Activated naive CD8-positive, alpha-beta T cell treated with anti-CD3 and anti-CD28 coated beads for 36 hours (primary cell): ENCODE measurements around the gene MMAB. TPM values are rescaled to one million over a fixed set of nuclear protein-coding genes. Genes with fewer than 3 reads are reported as not detected.

ENCODE experiments used
- DNase-seq: peaks from one replicate; pipeline ENCODE4 v3.0.0; 2021
- H3K27ac Mint-ChIP-seq: one replicate; pipeline ENCODE4 v1.8.0; 2022; ENCODE audit warnings: mild to moderate bottlenecking, moderate library complexity, mixed read lengths
- H3K27me3 Mint-ChIP-seq: one replicate; pipeline ENCODE4 v1.8.0; 2022; ENCODE audit warnings: mild to moderate bottlenecking, mixed read lengths
- H3K36me3 Mint-ChIP-seq: one replicate; pipeline ENCODE4 v1.8.0; 2021; ENCODE audit warnings: mild to moderate bottlenecking, mixed read lengths
- H3K4me1 Mint-ChIP-seq: one replicate; pipeline ENCODE4 v1.8.0; 2021; ENCODE audit warnings: mixed read lengths
- H3K4me3 Mint-ChIP-seq: one replicate; pipeline ENCODE4 v1.8.0; 2022; ENCODE audit warnings: mild to moderate bottlenecking, moderate library complexity, mixed read lengths
- H3K9me3 Mint-ChIP-seq: one replicate; pipeline ENCODE4 v1.8.0; 2022; ENCODE audit warnings: mixed read lengths
- total RNA-seq, 2 experiments: library from RNA; stranded (reverse); gene quantifications; one replicate each; pipeline ENCODE4 v1.2.3, GENCODE V29; 2021

The MMAB gene
- total RNA-seq, 2 experiments from 2014 or later: 58.3 to 62.8 TPM

DNA sequence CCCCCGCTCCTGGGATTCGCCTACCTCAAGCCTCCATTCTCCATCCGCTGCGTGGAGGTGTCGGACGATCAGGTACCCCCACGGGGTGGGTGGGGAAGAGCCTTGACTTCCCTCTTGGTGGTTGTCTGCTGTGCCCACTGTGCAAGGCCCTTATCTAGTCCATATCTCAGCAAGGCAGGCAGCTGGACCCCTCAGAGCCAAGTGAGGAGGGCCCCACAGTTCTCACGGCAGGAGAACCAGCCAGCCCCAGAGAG is 39.9 kb downstream of the MMAB start:
- no peaks in the 10 kb centered on the region for H3K27me3 Mint-ChIP-seq
- no peaks in the 10 kb centered on the region for H3K36me3 Mint-ChIP-seq
- no peak overlapping the region for H3K4me3 Mint-ChIP-seq
- H3K4me1 Mint-ChIP-seq: no peaks in the 10 kb centered on the region
- H3K9me3 Mint-ChIP-seq: no peaks in the 10 kb centered on the region
- DNase-seq: no peak
- no peak overlapping the region for H3K27ac Mint-ChIP-seq

DNA sequence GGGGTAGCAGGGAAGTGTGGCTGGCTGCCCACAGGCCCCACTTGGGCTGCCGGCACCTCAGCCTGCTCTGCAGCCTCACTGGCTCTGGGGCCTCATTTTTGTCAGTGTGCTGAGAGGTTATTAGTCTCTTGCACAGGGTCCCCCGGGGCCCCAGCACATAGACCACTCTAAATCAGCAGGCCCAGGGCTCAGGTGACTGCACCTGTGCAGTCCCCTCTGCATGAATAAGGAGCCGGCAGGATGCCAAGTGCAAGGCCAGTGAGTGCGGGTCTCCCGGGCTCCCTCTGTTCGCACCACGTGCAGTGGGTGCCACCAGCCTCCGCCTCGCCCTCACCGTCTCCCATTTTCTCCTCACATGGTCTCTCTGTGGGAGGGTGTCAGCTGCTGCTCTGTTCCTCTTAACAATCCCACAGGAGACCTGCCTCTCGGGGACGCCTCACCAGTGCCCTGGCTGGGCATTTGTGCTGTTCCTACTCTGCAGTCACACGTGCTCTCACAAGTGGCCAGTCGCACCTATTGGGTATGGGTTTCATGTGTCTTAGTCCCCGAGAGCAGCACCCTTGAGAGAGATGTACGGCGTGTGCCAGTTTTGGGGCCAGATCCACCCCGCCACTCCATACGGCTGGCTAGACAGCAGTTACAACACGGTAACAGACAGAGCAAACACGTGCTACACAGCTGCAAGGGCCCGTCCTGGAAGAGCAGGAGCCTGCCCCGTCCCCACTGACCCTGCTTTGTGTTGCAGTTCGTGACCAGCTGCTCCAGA is 40.4 kb downstream of the MMAB start:
- Mint-ChIP-seq H3K9me3 (no peaks in the 10 kb centered on the region), H3K36me3 (no peaks in the 10 kb centered on the region)

DNA sequence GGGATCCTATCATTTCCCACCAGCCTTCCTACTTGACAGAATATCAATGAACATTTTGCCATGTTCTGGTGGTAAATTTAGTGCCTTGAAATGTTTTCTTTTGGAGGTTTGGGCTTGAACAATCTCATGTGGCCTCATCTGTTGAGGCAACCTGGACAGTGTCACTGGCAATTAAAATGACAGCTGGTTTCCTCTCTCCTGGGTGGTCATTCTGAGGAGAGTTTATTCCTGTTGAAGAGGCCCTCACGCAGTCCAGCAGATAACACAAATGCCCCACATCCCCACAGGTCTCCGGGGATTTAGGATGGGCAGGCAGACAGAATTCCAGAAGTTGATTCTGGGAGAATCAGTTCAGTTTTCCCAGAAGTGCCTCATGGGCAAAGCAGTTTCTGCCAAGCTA is 41.9 kb downstream of the MMAB start:
- no peak overlapping the region for H3K4me3 Mint-ChIP-seq
- no peaks in the 10 kb centered on the region for H3K4me1 Mint-ChIP-seq
- no peaks in the 10 kb centered on the region for H3K9me3 Mint-ChIP-seq
- H3K27ac Mint-ChIP-seq: no peak overlapping the region
- no peaks in the 10 kb centered on the region for H3K27me3 Mint-ChIP-seq
- DNase-seq: no peak
- no peaks in the 10 kb centered on the region for H3K36me3 Mint-ChIP-seq

More for the DNA sequence above, 40.4 kb downstream of the MMAB start:
- Mint-ChIP-seq H3K27me3 (no peaks in the 10 kb centered on the region), H3K4me3 (no peak overlapping the region), H3K27ac (no peak overlapping the region), H3K4me1 (no peaks in the 10 kb centered on the region)
- no peak for DNase-seq

DNA sequence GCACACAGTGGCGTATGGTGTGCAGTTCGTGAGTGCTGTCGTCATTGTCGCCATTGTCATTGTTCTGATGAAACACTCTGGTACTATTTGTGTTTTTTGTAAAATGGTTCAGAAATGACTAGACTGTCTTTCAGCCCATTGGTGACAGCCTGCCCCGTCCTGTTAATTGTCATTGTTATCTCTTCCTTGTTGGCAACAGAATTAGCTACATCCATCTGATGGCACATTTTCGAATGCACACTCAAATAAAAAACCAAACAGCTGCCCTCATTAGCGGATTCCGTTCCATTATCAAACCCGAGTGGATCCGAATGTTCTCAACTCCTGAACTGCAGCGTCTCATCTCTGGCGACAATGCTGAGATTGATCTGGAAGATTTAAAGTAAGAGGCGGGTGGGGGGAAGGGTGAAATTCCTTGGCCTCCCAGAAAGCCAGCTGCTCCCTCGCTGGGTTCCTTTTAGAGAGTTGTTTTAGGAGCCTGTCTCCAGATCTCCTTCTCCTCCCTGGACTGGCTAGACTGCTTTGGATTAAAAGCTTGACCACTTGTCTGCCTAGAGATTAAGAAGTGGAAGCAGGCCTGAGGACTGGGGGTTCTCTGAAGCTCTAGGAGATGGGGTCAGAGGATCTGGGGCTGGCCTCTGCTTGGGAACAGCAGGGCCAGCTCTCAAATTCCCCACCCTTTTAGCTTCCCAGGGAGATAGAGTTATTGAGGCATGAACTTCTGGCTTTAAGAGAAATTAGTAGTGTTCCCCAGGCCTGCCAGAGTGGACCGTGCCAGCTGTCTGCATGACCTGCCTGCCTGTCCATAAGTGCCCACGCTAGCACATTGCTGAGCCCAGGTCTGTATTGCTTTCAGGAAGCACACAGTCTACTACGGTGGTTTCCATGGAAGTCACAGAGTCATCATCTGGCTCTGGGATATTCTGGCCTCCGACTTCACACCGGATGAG is 43.3 kb downstream of the MMAB start:
- no peaks in the 10 kb centered on the region for H3K9me3 Mint-ChIP-seq
- H3K4me1 Mint-ChIP-seq: no peaks in the 10 kb centered on the region

DNA sequence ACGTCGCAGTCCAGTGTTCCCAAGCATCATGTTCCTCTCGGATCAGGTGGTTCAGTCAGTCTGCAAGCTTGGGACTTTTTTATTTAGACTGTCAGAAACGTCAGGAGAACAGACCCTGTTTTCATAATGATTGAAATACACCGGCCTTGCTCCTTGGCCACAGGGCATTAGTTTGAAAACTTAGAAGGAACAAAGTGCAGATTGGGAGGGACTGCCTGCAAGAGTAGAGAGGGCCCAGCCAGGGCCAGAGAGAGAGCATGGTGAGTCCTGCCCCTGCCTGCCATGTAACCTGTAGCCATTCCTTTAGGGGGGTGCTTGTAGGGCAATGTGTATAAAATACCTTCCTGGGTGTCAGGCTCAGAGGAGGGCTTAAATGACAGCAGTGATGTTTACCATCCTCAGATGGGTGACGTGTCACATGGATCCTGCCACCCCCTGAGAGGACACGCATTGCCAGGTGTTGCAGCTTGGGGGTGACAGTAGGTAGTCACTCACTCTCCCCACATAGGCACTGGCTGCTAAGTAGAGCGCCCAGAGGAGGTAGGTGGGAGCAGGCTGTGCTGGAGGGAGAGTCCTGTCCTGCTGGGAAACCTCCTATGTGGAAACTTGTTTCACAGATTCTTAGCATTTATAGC is 45.7 kb downstream of the MMAB start:
- no peaks in the 10 kb centered on the region for H3K4me1 Mint-ChIP-seq
- H3K4me3 Mint-ChIP-seq: no peak overlapping the region
- peaks cover 2% of the 10 kb centered on the region for H3K36me3 Mint-ChIP-seq
- DNase-seq: no peak
- no peaks in the 10 kb centered on the region for H3K9me3 Mint-ChIP-seq
- no peak overlapping the region for H3K27ac Mint-ChIP-seq
- no peaks in the 10 kb centered on the region for H3K27me3 Mint-ChIP-seq

More for the DNA sequence above, 43.3 kb downstream of the MMAB start:
- no peak for DNase-seq
- H3K27ac Mint-ChIP-seq: no peak overlapping the region
- H3K36me3 Mint-ChIP-seq: no peaks in the 10 kb centered on the region
- H3K27me3 Mint-ChIP-seq: no peaks in the 10 kb centered on the region
- no peak overlapping the region for H3K4me3 Mint-ChIP-seq

DNA sequence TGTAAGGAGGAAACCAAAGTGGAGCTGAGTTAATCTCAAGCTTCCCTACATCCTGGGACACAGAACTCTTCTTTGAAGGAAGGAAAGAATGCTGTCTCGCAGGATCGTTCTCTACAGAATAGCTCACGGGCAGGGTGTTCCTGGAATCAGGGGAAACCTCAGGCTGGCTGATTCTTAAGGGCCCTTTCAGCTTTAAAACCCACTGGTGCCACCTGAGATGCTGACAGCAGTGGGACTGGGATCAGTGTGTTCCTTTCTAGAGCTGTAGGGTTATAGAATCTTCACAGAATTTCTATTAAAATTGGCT is 48.1 kb downstream of the MMAB start:
- Mint-ChIP-seq H3K27ac (no peak overlapping the region), H3K27me3 (no peaks in the 10 kb centered on the region), H3K4me3 (no peak overlapping the region), H3K9me3 (no peaks in the 10 kb centered on the region), H3K4me1 (no peaks in the 10 kb centered on the region), H3K36me3 (peaks cover 2% of the 10 kb centered on the region)
- no peak for DNase-seq

DNA sequence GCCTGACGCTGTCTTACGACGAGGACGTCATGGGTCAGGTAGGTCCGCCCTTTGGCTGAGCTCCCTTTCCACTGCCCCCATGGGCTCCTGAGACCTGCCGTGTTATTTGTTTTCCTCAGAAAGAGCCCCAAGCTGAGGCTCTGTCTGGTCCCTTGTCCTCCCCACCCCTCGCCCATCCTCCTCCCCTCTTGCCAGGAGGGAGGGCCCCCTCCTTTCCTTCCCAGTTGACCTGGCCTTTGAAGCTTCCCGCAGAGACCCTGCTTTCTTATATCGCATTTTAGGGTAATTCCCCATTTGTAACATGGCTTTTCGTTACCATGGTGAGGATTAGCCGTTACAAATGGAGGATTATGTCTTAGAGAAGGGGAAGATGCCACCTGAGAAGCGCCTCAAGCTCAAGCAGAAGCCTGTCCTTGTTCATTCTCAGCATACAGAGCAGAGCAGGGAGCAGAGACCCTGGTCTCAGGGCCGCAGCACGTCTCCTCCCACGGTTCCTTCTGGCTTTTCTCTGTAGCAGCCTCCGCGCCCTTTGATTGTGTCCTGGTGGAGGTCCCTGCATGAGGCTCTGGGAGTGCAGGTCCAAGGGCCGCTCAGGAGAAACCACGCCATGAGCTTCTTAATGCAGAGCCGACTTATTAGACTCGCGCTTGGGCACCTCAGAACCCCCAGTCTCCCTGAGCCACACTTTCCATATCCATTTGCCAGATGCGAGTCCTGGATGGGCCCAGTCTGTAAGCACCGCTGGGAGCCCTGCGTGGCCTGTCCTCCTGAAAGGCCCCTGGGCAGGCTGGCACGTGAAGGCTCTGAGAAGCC is 48.6 kb downstream of the MMAB start:
- H3K27ac Mint-ChIP-seq: no peak overlapping the region
- DNase-seq: no peak
- no peaks in the 10 kb centered on the region for H3K9me3 Mint-ChIP-seq
- H3K4me3 Mint-ChIP-seq: no peak overlapping the region
- peaks cover 2% of the 10 kb centered on the region for H3K36me3 Mint-ChIP-seq
- H3K27me3 Mint-ChIP-seq: no peaks in the 10 kb centered on the region
- H3K4me1 Mint-ChIP-seq: no peaks in the 10 kb centered on the region

DNA sequence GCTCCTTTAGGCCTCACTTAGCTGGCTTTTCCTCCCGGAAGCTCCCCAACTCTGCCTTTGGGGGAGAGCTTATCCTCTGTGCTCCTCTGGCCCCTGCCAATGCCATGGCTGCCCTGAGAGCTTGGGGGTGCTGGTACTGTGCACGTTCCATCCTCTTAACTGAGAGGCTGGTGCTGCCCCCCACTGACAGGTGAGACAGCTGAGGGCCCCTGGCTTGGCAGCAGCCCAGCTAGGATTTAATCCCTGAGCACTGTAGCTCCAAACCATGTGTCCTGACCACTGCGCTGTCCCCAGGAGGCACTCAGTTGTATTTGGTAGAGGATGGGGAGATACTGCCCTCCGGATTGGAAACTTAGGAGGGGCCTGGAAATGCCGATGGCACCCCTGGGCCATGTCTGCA is 49.8 kb downstream of the MMAB start:
- no peak for DNase-seq
- Mint-ChIP-seq H3K4me1 (no peaks in the 10 kb centered on the region), H3K27ac (no peak overlapping the region), H3K9me3 (no peaks in the 10 kb centered on the region), H3K4me3 (no peak overlapping the region), H3K27me3 (no peaks in the 10 kb centered on the region), H3K36me3 (peaks cover 4% of the 10 kb centered on the region)

DNA sequence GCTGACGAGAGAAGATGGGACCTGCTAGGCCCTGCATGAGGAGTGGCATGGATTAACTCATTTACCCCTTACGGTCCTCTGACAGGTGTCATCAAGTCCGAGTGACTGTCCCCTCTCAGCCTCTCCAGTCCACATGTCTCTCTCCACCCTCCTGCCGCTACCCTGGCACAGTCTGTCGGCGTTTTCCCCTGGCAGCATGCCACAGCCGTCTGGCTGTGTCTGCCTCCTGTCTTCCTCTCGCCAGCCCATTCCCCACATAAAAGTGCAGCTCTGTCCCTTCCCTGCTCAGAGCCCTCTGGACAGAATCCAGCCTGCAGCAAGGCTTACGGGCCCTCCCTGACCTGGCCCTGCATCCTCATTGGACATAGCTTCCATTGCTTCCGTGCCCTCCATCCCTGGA is 50.2 kb downstream of the MMAB start:
- no peak for DNase-seq
- H3K27me3 Mint-ChIP-seq: no peaks in the 10 kb centered on the region
- peaks cover 7% of the 10 kb centered on the region for H3K36me3 Mint-ChIP-seq
- H3K27ac Mint-ChIP-seq: no peak overlapping the region
- H3K4me3 Mint-ChIP-seq: no peak overlapping the region
- H3K9me3 Mint-ChIP-seq: no peaks in the 10 kb centered on the region
- no peaks in the 10 kb centered on the region for H3K4me1 Mint-ChIP-seq

DNA sequence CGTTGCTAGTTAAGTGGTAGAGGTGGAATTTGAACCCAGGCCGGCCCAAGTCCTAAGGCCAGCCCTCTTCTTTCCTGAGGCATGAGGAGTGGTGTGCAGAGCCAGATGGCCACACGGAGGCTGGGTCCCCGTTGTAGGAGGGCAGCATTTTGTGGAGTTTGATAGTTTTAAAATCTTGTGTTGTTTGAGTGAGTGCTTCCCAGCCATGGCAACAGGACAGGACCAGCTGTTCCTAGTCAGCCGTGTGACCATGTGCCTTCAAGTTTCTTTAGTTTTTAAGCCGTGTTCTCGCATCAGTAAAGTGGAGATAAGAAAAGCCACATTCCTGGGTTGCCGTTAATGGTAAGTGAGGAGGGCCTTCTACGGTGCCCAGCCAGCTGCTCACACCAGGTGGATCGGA is 51.5 kb downstream of the MMAB start:
- Mint-ChIP-seq H3K4me3 (no peak overlapping the region), H3K4me1 (no peaks in the 10 kb centered on the region), H3K27ac (no peak overlapping the region), H3K27me3 (no peaks in the 10 kb centered on the region), H3K36me3 (peaks cover 10% of the 10 kb centered on the region), H3K9me3 (no peaks in the 10 kb centered on the region)
- no peak for DNase-seq

DNA sequence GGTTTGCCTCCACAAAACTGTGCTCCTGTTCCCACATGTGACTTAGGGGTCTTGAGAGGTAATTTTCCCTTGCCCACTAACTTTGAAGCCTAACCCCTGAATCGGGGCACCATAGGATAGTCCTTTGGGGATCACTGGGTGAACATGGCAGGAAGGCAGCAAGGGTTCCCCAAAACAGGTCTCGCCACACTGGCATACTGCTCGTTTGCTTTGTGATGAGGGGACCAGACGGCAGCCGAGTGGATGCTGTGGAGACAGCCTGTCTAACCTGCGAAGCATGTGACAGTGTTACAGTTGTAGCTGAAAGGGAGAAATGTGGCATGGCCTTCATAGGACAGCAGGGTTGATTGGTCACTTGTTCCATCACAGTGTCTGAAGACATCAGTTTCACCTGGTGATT is 53.5 kb downstream of the MMAB start:
- DNase-seq: no peak
- Mint-ChIP-seq H3K27me3 (no peaks in the 10 kb centered on the region), H3K9me3 (no peaks in the 10 kb centered on the region), H3K4me1 (no peaks in the 10 kb centered on the region), H3K4me3 (no peak overlapping the region), H3K27ac (no peak overlapping the region), H3K36me3 (peaks cover 10% of the 10 kb centered on the region)

DNA sequence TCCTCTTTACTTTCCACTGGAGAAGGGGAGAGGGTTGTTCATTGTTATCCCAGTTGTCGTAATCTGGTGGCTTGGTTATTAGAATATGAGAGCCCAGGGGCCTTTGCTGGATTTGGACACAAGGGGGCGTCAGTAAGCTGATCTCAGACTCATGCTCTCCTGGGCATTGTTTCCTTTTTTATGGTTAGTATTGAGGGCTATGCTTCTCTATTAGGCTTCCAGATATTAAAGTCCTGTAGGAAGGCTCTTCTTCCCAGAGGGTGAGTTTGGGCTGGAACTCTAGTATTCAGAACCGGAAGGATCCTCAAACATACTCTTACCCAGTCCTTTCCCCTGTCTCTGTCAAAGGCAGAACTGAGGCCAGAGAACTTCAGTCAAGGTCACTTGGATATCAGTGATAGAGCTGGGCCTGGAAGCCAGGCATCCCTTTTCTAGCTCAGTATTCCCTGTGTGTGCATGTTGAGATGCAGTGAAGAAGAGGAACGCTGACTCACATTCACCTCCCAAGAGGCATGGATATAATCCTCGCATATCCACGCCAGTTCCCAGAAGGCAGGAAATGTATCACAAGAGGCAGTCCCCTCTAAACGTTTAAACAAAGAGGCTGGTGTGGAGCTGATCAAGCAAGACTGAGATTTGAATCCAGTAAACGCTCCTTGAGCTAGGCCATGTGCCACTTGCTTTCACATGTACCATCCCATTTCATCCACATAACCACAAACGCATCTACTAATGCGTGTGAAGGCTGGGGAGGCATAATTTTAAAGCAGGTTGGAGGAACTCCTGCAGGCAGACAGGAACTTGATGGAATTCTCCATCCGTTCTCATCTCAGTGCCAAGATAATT is 54.3 kb downstream of the MMAB start:
- Mint-ChIP-seq H3K36me3 (peaks cover 14% of the 10 kb centered on the region), H3K4me1 (no peaks in the 10 kb centered on the region), H3K4me3 (no peak overlapping the region), H3K9me3 (no peaks in the 10 kb centered on the region), H3K27me3 (no peaks in the 10 kb centered on the region), H3K27ac (no peak overlapping the region)
- DNase-seq: peak; percentile 32

DNA sequence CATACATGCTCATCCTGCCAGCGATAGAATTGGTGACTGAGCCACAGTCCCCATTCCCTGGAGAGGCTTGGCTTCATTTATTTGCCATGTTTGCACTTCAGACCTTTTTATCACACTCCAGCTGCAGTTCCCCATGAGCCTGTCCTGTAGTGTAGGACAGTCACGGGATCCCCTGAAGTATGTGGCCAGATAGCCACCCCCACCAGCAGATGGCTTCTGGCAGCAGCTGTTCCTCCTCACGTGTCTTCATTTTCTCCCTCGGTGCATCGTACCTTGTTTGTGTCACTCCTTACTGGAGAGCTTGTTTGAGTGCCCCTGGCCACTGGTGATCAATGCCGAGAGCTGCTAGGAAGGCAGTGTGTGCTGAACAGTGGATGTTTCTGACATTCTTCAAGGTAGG is 55.7 kb downstream of the MMAB start:
- DNase-seq: no peak
- Mint-ChIP-seq H3K9me3 (no peaks in the 10 kb centered on the region), H3K27ac (no peak overlapping the region), H3K36me3 (peaks cover 12% of the 10 kb centered on the region), H3K27me3 (no peaks in the 10 kb centered on the region), H3K4me1 (no peaks in the 10 kb centered on the region), H3K4me3 (no peak overlapping the region)

DNA sequence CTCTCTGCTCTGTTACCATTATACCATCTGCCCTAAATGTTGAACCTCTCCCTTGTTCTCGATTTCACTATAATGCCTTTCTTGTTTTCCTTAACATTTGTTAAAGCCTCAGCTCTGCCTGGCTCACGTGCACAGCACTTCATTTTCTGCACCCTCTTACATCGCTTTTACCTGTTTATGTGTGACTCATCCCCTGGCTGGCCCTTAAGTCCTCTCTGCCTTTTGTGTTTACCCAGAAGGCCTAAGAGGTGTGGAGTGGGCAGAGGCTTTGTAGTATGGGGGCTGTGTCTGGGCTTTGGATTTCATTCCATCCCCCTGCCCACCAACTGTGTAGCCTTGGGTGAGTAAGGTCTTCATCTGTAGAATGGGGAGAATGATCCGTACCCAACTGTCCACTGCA is 59.3 kb downstream of the MMAB start:
- Mint-ChIP-seq H3K27ac (no peak overlapping the region), H3K4me1 (no peaks in the 10 kb centered on the region), H3K9me3 (no peaks in the 10 kb centered on the region), H3K36me3 (peaks cover 17% of the 10 kb centered on the region), H3K27me3 (no peaks in the 10 kb centered on the region), H3K4me3 (no peak overlapping the region)
- DNase-seq: no peak
